Body of pancreas (tissue), 4 donors: ENCODE data around the gene C15orf39. TPM values are rescaled to one million over a fixed set of nuclear protein-coding genes. Genes with fewer than 3 reads are reported as not detected.

Experiments used
- ATAC-seq: fragments of 150-250 bp; one replicate; pipeline ENCODE4 v1.9.1; 2016
- DNase-seq, 4 donors: peaks; one replicate each; pipeline ENCODE4 v3.0.0-alpha.2; 2019
- H3K27ac ChIP-seq, 4 donors: fragments of 200-600 bp; sonication (generic); 1 replicate in 3 of 4; 2 replicates in 1 of 4; pipeline versions ENCODE4 v1.5.1 to v1.6.1; 2016 to 2019; ENCODE audit warnings: mild to moderate bottlenecking in 1 of 4, mixed read lengths in 1 of 4, moderate library complexity in 1 of 4
- H3K27me3 ChIP-seq, 2 donors: fragments of 200-600 bp; sonication (generic); one replicate each; pipeline ENCODE4 v1.6.0; 2016; ENCODE audit warnings: mild to moderate bottlenecking in 1 of 2
- H3K36me3 ChIP-seq, 2 donors: fragments of 200-600 bp; sonication (generic); replicated peaks in 1 of 2; 2 replicates each; pipeline ENCODE4 v1.5.1; 2016; ENCODE audit warnings: low read depth in 2 of 2; ENCODE audit not compliant: insufficient read depth in 1 of 2
- H3K4me1 ChIP-seq: fragments of 200-600 bp; sonication (generic); one replicate; pipeline ENCODE4 v1.6.0; 2016
- H3K4me3 ChIP-seq, 2 donors: fragments of 200-600 bp; sonication (generic); 1 replicate in 1 of 2; 2 replicates in 1 of 2; pipeline ENCODE4 v1.5.1; 2016 to 2019
- H3K9me3 ChIP-seq, 3 donors: fragments of 200-600 bp; sonication (generic); 1 replicate in 2 of 3; 2 replicates in 1 of 3; pipeline ENCODE4 v1.5.1; 2016
- POLR2A ChIP-seq, 3 donors: fragments of 450-650 bp; IDR thresholded peaks; one replicate each; pipeline ENCODE4 v1.6.1; 2016; ENCODE audit warnings: antibody characterized with exemption in 3 of 3, mild to moderate bottlenecking in 2 of 3
- WGBS, 2 donors: methylation state at CpG; one replicate each; pipeline ENCODE4 v1.1.5; 2017; 5-methylcytosine and 5-hydroxymethylcytosine counted together
- intact Hi-C: fragments of 100-400 bp; cut with DNase I; formaldehyde crosslinking; loops from one replicate; pipeline ENCODE4 v1.15.1; 2023
- total RNA-seq, 2 donors: library from RNA; depleted of rRNA; stranded (reverse); fragments of >200 nt; gene quantifications; one replicate each; pipeline ENCODE4 v1.1.0, GENCODE V29; 2016
- TF ChIP-seq, protein P1 (sequence below), 7 experiments: fragments of 450-650 bp in 4 of 7; fragments of 200-600 bp in 3 of 7; sonication (generic) in 3 of 7; IDR thresholded peaks; one replicate each; pipeline ENCODE4 v1.5.1; 2016 to 2019; ENCODE audit warnings: antibody characterized with exemption in 7 of 7

The C15orf39 gene
- total RNA-seq, 2 donors from 2014 or later: 12.5 to 30.3 TPM

DNA sequence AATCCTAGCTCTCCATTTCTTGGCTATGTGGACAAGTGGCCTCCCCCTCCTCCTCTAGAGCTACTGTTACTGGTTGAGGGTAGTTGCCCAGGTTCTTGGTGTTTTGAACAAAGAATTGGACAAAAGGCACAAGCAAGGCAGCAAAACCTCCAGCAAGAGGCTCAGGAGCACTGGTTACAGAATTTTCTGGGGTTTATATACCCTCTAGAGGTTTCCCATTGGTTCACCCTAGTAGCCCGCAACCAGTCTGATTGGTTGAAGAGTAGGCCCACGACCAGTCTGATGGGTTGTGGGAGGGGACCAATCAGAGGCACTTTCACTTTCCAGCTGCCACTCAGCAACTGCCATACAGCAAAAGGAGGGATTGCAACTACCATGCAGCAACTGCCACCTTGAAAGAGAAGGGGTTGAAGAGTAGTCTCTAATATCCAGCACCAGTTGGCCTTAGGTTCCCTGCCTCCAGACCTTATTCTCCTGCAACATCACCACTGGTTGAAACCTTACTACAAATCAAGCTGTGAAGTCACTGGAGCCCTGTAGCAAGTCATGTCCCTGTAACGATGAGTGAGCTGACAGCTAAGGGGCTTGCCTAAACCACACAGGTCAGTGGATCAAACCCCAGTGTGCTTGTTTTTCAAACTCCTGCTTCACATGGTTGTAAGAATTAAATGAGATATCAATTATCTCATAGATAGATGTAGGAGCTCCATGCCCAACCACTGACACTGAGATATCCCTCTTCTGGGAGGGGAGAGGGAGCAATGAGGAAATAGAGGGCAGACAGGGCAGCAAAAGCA lies 2.9 kb upstream of the C15orf39 start:
- WGBS, 2 donors: 70 to 77% methylated on average over 2 to 3 of the region's 3 CpGs
- no peaks in the 10 kb centered on the region for H3K27me3 ChIP-seq
- H3K27ac ChIP-seq: no peak overlapping the region
- H3K9me3 ChIP-seq: no peaks in the 10 kb centered on the region
- intact Hi-C loops: no loop called here
- no peak overlapping the region for H3K4me3 ChIP-seq
- no peak for TF ChIP-seq POLR2A (IDR thresholded peaks at IDR 0.05)
- TF ChIP-seq, protein P1, sequence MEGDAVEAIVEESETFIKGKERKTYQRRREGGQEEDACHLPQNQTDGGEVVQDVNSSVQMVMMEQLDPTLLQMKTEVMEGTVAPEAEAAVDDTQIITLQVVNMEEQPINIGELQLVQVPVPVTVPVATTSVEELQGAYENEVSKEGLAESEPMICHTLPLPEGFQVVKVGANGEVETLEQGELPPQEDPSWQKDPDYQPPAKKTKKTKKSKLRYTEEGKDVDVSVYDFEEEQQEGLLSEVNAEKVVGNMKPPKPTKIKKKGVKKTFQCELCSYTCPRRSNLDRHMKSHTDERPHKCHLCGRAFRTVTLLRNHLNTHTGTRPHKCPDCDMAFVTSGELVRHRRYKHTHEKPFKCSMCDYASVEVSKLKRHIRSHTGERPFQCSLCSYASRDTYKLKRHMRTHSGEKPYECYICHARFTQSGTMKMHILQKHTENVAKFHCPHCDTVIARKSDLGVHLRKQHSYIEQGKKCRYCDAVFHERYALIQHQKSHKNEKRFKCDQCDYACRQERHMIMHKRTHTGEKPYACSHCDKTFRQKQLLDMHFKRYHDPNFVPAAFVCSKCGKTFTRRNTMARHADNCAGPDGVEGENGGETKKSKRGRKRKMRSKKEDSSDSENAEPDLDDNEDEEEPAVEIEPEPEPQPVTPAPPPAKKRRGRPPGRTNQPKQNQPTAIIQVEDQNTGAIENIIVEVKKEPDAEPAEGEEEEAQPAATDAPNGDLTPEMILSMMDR (IDR thresholded peaks at IDR 0.05): no peak
- H3K4me1 ChIP-seq: peaks cover 36% of the 10 kb centered on the region
- no peaks in the 10 kb centered on the region for H3K36me3 ChIP-seq
- ATAC-seq (no peak), DNase-seq (no peak)

DNA sequence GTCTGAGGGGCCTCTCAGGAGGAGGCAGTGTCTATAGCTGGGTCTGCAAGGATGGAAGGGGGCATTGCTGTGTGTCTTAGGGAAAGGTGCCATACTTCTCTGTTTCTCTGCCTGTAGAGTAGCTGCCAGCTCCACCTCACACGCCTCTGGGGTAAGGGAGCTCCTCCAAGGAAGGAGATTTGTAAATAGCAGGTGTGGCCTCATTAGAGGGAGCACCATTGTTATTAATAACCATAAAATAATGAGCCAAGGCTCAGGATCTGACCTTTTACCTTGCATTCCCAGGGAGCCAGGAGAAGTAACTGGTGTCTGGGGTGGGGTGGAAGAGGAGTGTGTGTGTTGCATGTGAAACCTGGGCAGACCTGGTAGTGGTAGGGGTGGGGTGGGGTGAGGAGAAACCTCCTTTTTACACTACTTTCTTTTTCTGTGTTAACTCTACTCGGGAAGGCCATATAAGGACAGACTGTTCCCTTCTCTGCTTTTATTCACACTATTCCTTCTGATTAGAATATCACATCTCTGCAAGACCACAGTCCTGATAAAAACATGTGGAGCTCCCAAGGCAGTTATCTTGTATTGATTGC lies 2.2 kb upstream of the C15orf39 start:
- WGBS, 2 donors: 63 to 74% methylated on average over 2 of the region's 2 CpGs
- Histone ChIP-seq H3K27me3 (no peaks in the 10 kb centered on the region), H3K9me3 (no peaks in the 10 kb centered on the region), H3K4me1 (peaks cover 43% of the 10 kb centered on the region), H3K4me3 (no peak overlapping the region), H3K27ac (peak overlapping the region in 1 of 4 donors; percentile 95), H3K36me3 (no peaks in the 10 kb centered on the region)
- TF ChIP-seq, protein P1 (IDR thresholded peaks at IDR 0.05): no peak
- TF ChIP-seq POLR2A (IDR thresholded peaks at IDR 0.05): no peak
- DNase-seq (no peak), ATAC-seq (no peak)
- intact Hi-C loops: no loop called here

DNA sequence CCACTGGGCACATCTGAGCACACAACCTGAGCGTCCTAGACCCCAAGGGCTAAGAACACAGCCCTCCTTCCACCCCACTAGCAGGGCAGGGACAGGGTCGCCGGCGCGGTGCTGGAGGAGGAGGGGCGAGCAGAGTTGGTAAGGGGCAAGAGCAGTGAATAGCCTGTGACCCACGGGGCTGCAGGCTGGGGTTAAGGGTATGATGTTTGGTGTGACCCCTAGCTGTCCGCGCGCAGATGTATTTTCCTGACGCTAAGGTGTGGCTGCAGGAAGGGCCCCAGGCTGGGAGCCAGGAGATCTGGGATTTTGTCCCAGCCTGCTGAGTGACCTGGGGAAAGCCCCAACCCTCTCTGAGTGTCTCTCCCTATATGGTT lies 1.3 kb upstream of the C15orf39 start:
- H3K27me3 ChIP-seq: no peaks in the 10 kb centered on the region
- no peaks in the 10 kb centered on the region for H3K36me3 ChIP-seq
- no peak for DNase-seq
- no peak for ATAC-seq
- no peaks in the 10 kb centered on the region for H3K9me3 ChIP-seq
- no peak for TF ChIP-seq POLR2A (IDR thresholded peaks at IDR 0.05)
- TF ChIP-seq, protein P1 (IDR thresholded peaks at IDR 0.05): no peak
- no peak overlapping the region for H3K4me3 ChIP-seq
- peak overlapping the region; percentile 81 to 95 (median 94) for H3K27ac ChIP-seq
- H3K4me1 ChIP-seq: peaks cover 47% of the 10 kb centered on the region
- WGBS, 2 donors: 36 to 100% methylated on average over 1 to 11 of the region's 11 CpGs
- intact Hi-C loops: no loop called here

DNA sequence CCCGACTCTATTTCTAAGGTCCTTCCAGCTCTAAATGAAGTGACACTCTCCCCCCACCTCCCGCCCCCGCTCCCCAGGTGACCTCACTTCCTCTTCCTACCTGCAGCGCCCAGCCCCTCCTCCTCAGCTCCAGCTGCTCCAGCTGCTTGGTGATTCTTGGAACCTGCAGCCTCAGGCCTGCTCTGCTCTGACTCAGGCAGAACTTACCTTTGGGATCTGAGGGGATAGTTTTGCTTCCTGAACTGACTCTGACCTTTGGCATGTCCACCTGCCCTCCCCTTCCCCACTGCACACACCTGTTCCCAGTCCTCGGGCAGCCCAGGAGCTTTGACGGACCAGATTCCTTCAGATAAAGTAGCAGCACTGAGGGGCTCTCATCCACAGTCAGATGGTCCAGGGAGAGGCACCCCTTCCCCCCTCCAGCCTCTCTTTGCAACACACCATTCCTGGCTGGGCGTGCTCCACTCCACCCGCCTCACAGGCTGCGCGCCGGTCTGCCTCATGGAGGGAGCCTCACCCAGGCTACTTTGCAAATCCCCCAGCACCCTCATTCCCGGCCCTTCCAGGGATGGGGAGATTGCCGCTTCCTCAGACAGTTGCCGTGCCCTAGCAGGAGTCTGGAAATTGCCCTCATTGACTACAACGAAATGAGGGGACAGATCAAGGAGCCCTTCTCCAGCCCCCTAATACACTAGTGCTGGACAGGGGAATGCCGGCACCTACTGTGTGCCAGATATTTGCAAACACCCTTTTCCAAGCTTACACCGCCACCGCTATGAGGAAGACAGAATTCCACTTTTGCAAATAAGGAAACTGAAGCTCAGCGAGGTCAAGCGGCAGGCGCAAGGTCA lies 692 bp upstream of the C15orf39 start:
- 1 to 10% methylated on average over 18 to 21 of the region's 21 CpGs for WGBS, 2 donors
- Histone ChIP-seq H3K36me3 (no peaks in the 10 kb centered on the region), H3K4me1 (peaks cover 41% of the 10 kb centered on the region), H3K9me3 (no peaks in the 10 kb centered on the region), H3K27ac (peak overlapping the region; percentile 81 to 95 (median 94)), H3K4me3 (peak overlapping the region; percentile 77 to 92), H3K27me3 (no peaks in the 10 kb centered on the region)
- intact Hi-C loops: no loop called here
- TF ChIP-seq, protein P1 (IDR thresholded peaks at IDR 0.05): no peak
- TF ChIP-seq POLR2A (IDR thresholded peaks at IDR 0.05): peak in 2 of 3 donors; percentile 13 to 42
- DNase-seq (peak; percentile 87 to 92 (median 92)), ATAC-seq (peak; percentile 56)
